Peyer's patch (tissue), 4 donors: Measurements from ENCODE around the gene FBXO31. TPM values are rescaled to one million over a fixed set of nuclear protein-coding genes. Genes with fewer than 3 reads are reported as not detected.

ENCODE experiments used
- DNase-seq, 3 donors: peaks; one replicate each; pipeline ENCODE4 v3.0.0-alpha.2; 2017 to 2019
- H3K27ac ChIP-seq, 4 donors: fragments of 200-600 bp; sonication (generic); one replicate each; pipeline ENCODE4 v1.5.1; 2016 to 2019
- H3K27me3 ChIP-seq, 2 donors: fragments of 200-600 bp; sonication (generic); one replicate each; pipeline ENCODE4 v1.5.1; 2019
- H3K36me3 ChIP-seq, 3 donors: fragments of 200-600 bp; sonication (generic); one replicate each; pipeline ENCODE4 v1.5.1; 2016 to 2019
- H3K4me1 ChIP-seq, 4 donors: fragments of 200-600 bp; sonication (generic); one replicate each; pipeline ENCODE4 v1.5.1; 2016 to 2019
- H3K4me3 ChIP-seq, 4 donors: fragments of 200-600 bp; sonication (generic); 1 replicate in 3 of 4; 2 replicates in 1 of 4; pipeline ENCODE4 v1.5.1; 2016 to 2019; ENCODE audit warnings: mild to moderate bottlenecking in 1 of 4
- H3K9me3 ChIP-seq, 4 donors: fragments of 200-600 bp; sonication (generic); one replicate each; pipeline ENCODE4 v1.5.1; 2016 to 2019; ENCODE audit warnings: mild to moderate bottlenecking in 1 of 4
- POLR2A ChIP-seq, 2 donors: fragments of 450-650 bp; IDR thresholded peaks; one replicate each; pipeline ENCODE4 v1.5.1; 2017; ENCODE audit warnings: antibody characterized with exemption in 2 of 2, mild to moderate bottlenecking in 2 of 2, moderate library complexity in 2 of 2
- total RNA-seq, 4 donors: library from RNA; depleted of rRNA; stranded (reverse); fragments of >200 nt; gene quantifications; one replicate each; pipeline ENCODE4 v1.1.0, GENCODE V29; 2016
- TF ChIP-seq, protein P1 (sequence below), 6 experiments: fragments of 450-650 bp in 4 of 6; fragments of 200-600 bp in 2 of 6; sonication (generic) in 1 of 6; IDR thresholded peaks; one replicate each; pipeline ENCODE4 v1.5.1; 2017 to 2019; ENCODE audit warnings: antibody characterized with exemption in 6 of 6, mild to moderate bottlenecking in 3 of 6, moderate library complexity in 1 of 6

FBXO31 gene
- total RNA-seq, 4 donors from 2014 or later: 135 to 207 (median 191) TPM

DNA sequence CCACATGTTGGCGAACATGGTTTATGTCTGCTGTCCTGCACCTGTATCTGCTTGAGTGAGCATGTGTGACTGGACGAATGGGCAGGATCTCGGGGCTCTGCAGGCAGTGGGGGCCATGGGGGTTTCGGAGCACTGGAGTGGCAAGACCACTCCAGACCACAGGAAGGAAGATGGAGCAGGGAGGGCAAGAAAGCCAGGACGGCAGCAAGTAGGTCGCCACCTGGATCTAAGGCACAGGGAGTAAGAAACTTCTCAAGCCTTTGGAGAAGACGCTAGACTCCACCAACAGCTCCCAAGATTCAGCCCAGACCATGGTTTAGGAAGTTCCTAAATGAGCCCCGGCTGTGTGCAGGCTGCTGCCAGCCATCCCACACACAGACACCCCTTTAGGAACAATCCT is 33.5 kb downstream of the FBXO31 start:
- peaks cover 0 to 16% (median 0%) of the 10 kb centered on the region in 4 donors for H3K4me1 ChIP-seq
- H3K27ac ChIP-seq: no peak overlapping the region
- H3K4me3 ChIP-seq: no peak overlapping the region
- peaks cover 0 to 53% (median 0%) of the 10 kb centered on the region in 3 donors for H3K36me3 ChIP-seq
- H3K27me3 ChIP-seq: no peaks in the 10 kb centered on the region
- H3K9me3 ChIP-seq: no peaks in the 10 kb centered on the region
- DNase-seq: no peak
- TF ChIP-seq, protein P1, sequence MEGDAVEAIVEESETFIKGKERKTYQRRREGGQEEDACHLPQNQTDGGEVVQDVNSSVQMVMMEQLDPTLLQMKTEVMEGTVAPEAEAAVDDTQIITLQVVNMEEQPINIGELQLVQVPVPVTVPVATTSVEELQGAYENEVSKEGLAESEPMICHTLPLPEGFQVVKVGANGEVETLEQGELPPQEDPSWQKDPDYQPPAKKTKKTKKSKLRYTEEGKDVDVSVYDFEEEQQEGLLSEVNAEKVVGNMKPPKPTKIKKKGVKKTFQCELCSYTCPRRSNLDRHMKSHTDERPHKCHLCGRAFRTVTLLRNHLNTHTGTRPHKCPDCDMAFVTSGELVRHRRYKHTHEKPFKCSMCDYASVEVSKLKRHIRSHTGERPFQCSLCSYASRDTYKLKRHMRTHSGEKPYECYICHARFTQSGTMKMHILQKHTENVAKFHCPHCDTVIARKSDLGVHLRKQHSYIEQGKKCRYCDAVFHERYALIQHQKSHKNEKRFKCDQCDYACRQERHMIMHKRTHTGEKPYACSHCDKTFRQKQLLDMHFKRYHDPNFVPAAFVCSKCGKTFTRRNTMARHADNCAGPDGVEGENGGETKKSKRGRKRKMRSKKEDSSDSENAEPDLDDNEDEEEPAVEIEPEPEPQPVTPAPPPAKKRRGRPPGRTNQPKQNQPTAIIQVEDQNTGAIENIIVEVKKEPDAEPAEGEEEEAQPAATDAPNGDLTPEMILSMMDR (IDR thresholded peaks at IDR 0.05): no peak
- TF ChIP-seq POLR2A (IDR thresholded peaks at IDR 0.05): no peak

DNA sequence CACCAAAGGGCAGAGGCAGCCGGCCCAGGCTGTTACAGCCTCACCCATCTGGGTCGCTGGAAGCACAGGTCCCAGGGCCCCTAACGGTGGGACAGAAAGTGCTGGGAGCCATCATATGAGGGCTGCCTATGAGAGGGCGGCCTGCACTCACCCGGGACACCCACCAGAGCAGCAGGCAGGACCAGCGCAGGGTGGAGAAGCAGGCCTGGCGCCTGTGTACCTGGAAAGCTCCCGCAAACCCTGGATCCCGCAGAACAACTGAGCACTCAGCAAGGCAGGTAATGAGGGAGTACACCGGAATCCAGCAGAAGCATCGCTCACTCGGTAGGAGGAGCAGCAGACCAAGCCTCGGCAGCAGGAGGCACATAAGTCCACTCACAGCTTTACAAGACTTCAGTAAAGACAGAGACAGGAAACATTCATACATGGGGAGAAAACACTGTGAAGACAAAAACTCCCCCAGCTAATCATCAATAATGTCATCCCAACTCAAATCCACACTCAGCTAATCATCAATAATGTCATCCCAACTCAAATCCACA is 34.9 kb downstream of the FBXO31 start:
- H3K27me3 ChIP-seq: no peaks in the 10 kb centered on the region
- no peaks in the 10 kb centered on the region for H3K9me3 ChIP-seq
- no peak overlapping the region for H3K27ac ChIP-seq
- H3K4me3 ChIP-seq: no peak overlapping the region
- peaks cover 0 to 21% (median 0%) of the 10 kb centered on the region in 4 donors for H3K4me1 ChIP-seq
- H3K36me3 ChIP-seq: peaks cover 0 to 55% (median 0%) of the 10 kb centered on the region in 3 donors
- TF ChIP-seq, protein P1 (IDR thresholded peaks at IDR 0.05): no peak
- TF ChIP-seq POLR2A (IDR thresholded peaks at IDR 0.05): no peak
- DNase-seq: no peak

DNA sequence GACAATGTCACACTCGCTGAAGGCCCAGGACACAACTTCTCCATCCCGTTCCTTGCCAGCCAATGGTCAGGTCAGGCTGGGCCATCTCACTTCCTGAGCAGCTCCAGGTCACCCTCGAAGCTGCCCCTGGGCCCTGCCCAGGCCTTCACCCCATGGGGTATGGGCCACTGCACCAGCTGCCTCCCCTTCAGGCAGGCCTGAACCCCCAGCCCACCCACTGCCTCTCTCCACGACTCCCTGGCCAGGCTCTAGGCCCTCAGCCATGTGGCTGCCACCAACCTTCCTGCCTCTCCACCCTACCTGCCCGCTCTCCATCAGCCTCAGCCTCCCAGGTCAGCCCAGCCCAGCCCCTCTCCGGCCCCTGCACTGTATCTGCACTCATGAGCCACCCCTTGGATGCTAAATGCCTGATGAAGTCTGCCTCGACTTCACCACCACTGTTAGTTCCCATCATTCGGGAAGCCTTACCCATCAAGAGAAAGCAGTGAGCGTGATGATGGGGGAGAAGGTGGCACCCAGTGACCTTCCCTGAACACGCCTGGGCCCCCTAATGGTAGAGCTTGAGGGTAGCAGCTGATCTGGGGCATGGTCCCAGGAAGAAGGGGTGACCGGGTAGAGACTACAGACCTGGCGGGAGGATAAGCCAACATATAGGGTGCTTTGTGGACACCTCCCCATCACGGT is 35.5 kb downstream of the FBXO31 start:
- peaks cover 0 to 55% (median 0%) of the 10 kb centered on the region in 3 donors for H3K36me3 ChIP-seq
- DNase-seq: no peak
- no peak overlapping the region for H3K4me3 ChIP-seq
- TF ChIP-seq, protein P1 (IDR thresholded peaks at IDR 0.05): no peak
- no peak for TF ChIP-seq POLR2A (IDR thresholded peaks at IDR 0.05)
- peaks cover 0 to 21% (median 0%) of the 10 kb centered on the region in 4 donors for H3K4me1 ChIP-seq
- H3K27ac ChIP-seq: no peak overlapping the region
- no peaks in the 10 kb centered on the region for H3K27me3 ChIP-seq
- no peaks in the 10 kb centered on the region for H3K9me3 ChIP-seq

DNA sequence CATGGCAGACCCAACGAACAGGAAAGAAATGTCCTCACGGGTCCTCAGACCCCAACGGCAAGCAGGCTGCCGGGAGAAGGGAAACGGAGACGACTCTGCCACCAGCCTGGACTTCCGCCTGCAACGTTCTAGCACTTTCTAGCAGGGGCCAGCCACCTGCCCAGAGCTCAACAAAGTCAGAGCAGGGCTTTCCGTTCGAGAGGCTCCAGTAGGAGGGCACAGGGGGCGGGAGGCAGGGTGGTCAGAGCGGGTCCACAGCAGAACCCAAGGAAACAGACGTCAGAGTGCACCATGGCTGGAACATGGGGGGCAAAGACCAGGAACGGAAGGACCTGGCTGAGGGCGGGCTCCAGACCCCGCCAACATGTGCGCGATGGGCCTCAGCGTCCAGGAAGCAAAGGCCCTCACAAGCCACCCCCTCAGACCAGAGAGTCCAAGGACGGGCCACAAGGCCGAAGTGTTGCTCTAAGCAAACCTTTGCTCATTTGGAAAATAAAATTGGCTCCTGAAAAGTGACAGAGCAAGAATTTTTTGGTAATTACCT is 37.0 kb downstream of the FBXO31 start:
- H3K36me3 ChIP-seq: peaks cover 0 to 58% (median 0%) of the 10 kb centered on the region in 3 donors
- no peaks in the 10 kb centered on the region for H3K27me3 ChIP-seq
- DNase-seq: no peak
- H3K4me1 ChIP-seq: peaks cover 0 to 21% (median 0%) of the 10 kb centered on the region in 4 donors
- TF ChIP-seq POLR2A (IDR thresholded peaks at IDR 0.05): no peak
- TF ChIP-seq, protein P1 (IDR thresholded peaks at IDR 0.05): no peak
- no peaks in the 10 kb centered on the region for H3K9me3 ChIP-seq
- H3K27ac ChIP-seq: no peak overlapping the region
- H3K4me3 ChIP-seq: no peak overlapping the region

DNA sequence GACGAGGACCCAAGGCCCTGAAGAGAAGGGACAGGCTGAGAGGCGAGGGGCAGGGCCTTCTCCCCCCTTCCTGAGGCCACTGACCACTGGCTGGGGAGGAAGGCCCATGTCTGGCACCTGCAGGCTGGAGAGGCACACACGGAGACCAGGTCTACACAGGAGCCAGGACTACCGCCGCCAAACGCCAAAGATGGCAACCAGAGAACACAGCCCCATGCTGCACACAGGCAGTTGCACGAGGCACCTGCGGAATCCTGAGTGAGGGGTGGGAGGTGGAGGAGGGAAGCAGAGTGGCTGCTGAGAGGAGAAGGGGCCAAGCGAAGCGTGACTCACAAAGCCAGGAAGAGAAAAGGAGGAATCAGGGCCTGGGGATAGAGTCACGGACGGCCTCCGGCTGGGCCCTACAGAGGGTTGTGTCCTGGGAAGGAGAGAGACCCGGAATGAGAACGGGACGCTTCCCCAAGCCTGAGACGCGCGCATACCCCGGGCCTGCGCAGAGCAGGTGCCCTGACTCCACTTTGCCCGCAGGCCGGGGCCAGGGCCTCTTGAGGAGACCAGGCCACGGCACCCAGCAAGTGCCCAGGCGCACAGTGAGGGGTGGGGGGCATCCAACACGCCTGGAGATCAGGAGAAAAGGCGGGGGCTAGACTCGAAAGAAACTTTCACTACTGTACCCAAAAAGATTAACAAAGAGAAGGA is 37.7 kb downstream of the FBXO31 start:
- no peaks in the 10 kb centered on the region for H3K27me3 ChIP-seq
- peaks cover 0 to 64% (median 0%) of the 10 kb centered on the region in 3 donors for H3K36me3 ChIP-seq

More for the DNA sequence above, 37.7 kb downstream of the FBXO31 start:
- Histone ChIP-seq H3K4me1 (peaks cover 0 to 16% (median 0%) of the 10 kb centered on the region in 4 donors), H3K27ac (peak overlapping the region in 3 of 4 donors; percentile 5 to 55 (median 52)), H3K4me3 (no peak overlapping the region), H3K9me3 (no peaks in the 10 kb centered on the region)
- TF ChIP-seq, protein P1 (IDR thresholded peaks at IDR 0.05): no peak
- DNase-seq: no peak
